Measurements from ENCODE around the gene CALN1. TPM values are rescaled to one million over a fixed set of nuclear protein-coding genes. Genes with fewer than 3 reads are reported as not detected.

Gene CALN1
- total and polyA plus RNA-seq, 2 of the 8 experiments (the other 6 are each of a cell fraction or from before 2014, with no cell fraction given), result 6.4 to 15.2 TPM

GRCh38 chr7:72109566-72109965 is 302.6 kb downstream of the CALN1 start (continued):
- TF ChIP-seq CHD7 (IDR thresholded peaks at IDR 0.05; ENCODE audit: insufficient replicate concordance, low read length), result no peak
- no peak for TF ChIP-seq POLR2AphosphoS5 (IDR thresholded peaks at IDR 0.05; ENCODE audit: low read depth, low read length)
- no peak for TF ChIP-seq ZNF274 (IDR thresholded peaks at IDR 0.05; ENCODE audit: borderline replicate concordance, extremely low read depth, low read length)
- TF ChIP-seq SRF (IDR thresholded peaks at IDR 0.05; ENCODE audit: low read depth, low read length), result no peak
- TF ChIP-seq SP4 (IDR thresholded peaks at IDR 0.05; ENCODE audit: low read length), result no peak

All from H1 (cell line).